C4-2B (cell line): ENCODE results near the gene TSEN2.

Experiments
- ZFX ChIP-seq: fragments of 450-650 bp; IDR thresholded peaks from 2 replicates; pipeline ENCODE4 v1.6.1; 2017
- TF ChIP-seq, protein P1 (sequence below): fragments of 450-650 bp; conservative IDR thresholded peaks from 2 replicates; pipeline ENCODE4 v1.5.1; 2017; ENCODE audit warnings: mild to moderate bottlenecking

- TF ChIP-seq, protein P1, sequence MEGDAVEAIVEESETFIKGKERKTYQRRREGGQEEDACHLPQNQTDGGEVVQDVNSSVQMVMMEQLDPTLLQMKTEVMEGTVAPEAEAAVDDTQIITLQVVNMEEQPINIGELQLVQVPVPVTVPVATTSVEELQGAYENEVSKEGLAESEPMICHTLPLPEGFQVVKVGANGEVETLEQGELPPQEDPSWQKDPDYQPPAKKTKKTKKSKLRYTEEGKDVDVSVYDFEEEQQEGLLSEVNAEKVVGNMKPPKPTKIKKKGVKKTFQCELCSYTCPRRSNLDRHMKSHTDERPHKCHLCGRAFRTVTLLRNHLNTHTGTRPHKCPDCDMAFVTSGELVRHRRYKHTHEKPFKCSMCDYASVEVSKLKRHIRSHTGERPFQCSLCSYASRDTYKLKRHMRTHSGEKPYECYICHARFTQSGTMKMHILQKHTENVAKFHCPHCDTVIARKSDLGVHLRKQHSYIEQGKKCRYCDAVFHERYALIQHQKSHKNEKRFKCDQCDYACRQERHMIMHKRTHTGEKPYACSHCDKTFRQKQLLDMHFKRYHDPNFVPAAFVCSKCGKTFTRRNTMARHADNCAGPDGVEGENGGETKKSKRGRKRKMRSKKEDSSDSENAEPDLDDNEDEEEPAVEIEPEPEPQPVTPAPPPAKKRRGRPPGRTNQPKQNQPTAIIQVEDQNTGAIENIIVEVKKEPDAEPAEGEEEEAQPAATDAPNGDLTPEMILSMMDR, result no peak
- no peak for TF ChIP-seq ZFX
Measured at GRCh38 chr3:12487786-12488185, 3.5 kb downstream of the TSEN2 start.
